Activated T-cell treated with anti-CD3 and anti-CD28 coated beads for 48 hours (primary cell): ENCODE measurements around the gene ATRNL1.
"Not testable (repeated sequence)": the region's sequence is repeated elsewhere in the genome, so short reads cannot be mapped to it uniquely, and the experiment has no call there.

Source experiments
- DNase-seq: peaks from one replicate; pipeline ENCODE4 v3.0.0-alpha.2; 2020; ENCODE audit warnings: low read depth

Gene ATRNL1

GRCh38 chr10:115417585-115418265 is 324.6 kb downstream of the ATRNL1 start:
- DNase-seq: no peak

DNA sequence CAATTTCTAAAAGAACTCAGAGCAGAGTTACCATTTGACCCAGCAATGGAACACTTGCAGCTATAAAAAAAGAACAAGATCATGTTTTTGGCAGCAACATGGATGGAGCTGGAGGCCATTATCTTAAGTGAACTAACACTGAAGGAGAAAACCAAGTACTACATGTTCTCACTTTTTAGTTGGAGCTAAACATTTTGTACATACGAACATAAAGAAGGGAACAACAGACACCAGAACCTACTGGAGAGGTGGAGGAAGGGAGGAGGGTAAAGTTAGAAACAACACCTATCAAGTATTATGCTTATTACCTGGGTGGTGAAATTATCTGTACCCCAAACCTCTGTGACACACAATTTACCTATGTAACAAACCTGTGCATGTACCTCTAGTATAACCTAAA is 329.5 kb downstream of the ATRNL1 start:
- no peak for DNase-seq

- DNase-seq: no peak
These were observed 334.4 kb downstream of the ATRNL1 start for GRCh38 chr10:115427611-115428010.

DNA sequence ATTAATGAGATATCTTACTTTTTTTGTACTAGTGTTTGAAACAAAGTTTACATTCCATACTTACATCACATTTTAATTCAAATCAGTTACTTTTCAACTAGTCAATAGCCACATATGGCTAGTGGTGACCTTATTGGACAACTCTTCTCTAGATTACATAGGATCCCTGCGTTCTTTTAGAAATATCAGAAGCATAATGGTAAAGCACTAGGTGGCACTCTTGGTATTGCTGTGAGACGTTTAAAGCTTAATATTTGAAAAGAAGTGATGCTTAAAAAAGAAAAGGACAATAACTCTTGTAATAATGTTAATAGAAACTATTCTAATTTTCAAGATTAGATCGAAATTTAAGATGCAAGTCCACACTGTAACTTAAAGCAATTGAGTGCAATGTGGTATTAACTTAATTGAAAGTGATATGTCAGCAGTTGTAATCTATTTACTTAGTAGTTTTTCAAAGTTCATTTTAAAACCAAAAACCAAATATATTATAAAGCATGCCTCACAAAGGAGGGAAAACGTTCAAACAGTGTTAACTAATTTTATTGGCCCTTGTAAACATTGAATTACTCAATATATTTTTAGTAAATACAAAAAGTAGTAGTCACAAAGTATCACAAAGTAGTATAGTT is 339.1 kb downstream of the ATRNL1 start:
- DNase-seq: no peak

DNA sequence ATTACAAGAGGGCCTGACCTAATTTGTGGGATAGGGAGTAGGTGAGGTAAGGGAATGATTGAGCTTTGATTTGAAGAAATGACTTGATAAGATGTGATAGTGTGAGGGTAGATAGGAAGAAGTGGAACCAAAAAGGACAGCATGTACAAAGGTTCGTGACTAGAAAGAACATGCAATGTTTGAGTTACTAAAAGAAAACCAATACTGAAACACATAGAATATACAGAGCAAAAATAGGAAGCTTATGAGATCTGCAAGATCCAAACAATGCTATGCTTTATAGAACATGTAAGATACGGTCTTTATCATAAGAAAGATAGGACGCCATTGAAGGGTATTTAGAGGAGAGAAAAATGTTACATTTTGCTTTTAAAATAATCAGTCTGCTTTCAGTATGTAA is 343.8 kb downstream of the ATRNL1 start:
- DNase-seq: no peak

- DNase-seq: no peak
These were observed 348.9 kb downstream of the ATRNL1 start for GRCh38 chr10:115441907-115442545.

DNA sequence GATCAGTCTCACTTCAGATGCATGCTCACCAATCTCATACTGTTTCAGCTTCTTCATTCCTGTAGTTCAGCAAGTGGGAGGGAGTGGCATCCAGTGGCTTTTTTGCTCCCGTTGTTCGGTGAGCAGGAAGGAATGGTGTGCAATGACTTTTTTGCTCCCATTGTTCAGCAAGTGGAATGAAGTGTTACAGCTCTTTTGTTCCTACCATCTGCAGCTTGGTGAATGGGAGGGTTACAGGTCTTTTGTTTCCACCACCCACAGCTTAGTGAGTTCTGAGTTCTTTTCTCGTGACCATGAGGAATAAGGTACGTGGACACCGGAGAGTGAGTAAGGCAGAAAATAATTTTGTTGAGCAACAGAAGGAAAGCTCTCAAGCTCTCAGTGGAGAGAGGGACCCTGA is 363.6 kb downstream of the ATRNL1 start:
- no peak for DNase-seq

DNA sequence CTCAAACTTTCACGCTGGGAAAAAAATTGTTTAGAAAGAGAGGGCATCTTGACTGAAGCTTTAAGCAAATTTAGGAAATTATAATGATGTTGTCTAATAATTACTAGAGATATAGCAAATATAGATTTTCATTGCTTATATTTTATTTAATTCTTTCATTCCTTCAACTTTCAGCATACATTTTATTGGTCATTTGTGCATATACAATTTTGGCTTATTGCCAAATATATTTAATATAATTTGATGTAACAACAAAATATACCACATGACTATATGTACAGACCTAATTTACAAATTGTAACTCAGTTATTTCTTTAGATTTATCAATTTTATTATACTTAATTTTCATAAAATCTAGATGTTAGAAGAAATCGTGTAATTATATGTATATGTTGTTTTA is 390.1 kb downstream of the ATRNL1 start:
- DNase-seq: no peak

DNA sequence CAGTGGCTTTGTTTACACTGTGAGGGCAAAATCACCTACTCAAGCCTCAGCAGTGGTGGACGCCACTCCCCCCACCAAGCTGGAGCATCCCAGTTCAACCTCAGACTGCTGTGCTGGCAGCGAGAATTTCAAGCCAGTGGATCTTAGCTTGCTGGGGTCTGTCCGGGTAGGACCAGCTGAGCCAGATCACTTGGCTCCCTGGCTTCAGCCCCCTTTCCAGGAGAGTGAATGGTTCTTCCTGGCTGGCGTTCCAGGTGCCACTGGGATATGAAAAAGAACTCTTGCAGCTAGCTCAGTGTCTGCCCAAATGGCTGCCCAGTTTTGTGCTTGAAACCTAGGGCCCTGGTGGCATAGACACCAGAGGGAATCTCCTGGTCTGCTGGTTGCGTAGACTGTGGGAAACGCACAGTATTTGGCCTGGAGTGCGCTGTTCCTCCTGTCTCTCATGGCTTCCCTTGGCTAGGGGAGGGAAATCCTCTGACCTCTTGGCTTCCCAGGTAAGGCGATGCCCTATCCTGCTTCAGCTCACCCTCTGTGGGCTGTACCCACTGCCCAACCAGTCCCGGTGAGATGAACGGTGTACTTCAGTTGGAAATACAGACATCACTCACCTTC is 398.5 kb downstream of the ATRNL1 start:
- no peak for DNase-seq

DNA sequence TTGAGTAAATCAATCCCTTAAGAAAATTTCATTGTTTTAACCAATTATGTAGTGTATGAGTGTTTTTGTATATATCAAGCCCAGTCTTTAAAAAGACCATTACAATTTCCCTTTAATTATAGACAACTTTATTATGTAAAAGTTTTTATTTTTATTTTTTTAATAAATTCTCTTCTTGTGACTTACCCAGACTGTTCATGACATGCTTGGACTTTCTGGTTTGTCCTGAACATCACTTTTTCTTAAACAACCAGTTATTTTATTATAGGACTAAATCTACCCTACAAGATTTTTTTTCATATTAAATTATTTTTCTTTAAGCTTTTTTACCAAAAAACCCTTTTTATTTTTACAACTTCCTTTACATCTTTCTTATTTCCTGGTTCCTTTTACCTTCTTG is 410.4 kb downstream of the ATRNL1 start:
- no peak for DNase-seq

DNA sequence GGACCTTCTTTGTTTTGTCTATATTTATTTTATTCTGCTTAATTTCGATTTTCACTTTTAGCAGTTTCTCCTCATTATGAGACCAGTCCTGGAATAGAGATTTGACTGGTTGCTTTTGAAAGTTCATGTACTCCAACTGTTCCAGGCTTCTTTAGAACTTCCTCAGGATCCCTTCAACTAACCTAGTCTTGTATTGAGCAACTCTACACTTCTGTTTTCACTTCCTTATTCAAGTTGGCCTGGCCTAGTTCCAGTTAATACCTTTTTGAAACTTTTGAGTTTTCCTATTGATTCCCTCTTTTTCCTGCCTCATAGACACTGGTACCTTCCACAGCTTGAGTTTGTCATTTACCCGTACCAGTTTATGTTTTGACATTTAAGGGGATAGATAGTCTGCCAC is 421.7 kb downstream of the ATRNL1 start:
- no peak for DNase-seq

GRCh38 chr10:115525141-115525540 is 432.0 kb downstream of the ATRNL1 start:
- DNase-seq: no peak

DNA sequence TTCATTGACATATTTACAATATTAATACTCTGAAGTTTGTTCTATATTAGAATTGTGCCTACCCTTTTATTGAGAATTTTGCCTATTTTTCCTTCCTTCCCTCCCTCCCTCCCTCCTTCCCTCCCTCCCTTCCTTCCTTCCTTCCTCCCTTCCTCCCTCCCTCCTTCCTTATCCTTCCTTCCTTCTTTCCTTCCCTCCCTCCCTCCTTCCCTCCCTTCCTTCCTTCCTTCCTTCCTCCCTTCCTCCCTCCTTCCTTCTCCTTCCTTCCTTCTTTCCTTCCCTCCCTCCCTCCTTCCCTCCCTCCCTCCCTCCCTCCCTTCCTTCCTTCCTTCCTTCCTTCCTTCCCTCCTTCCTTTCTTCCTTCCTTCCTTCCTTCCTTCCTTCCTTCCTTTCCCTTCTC is 434.5 kb downstream of the ATRNL1 start:
- DNase-seq: not testable (repeated sequence)

- not testable (repeated sequence) for DNase-seq
These were observed 443.2 kb downstream of the ATRNL1 start for GRCh38 chr10:115536401-115536800.

DNA sequence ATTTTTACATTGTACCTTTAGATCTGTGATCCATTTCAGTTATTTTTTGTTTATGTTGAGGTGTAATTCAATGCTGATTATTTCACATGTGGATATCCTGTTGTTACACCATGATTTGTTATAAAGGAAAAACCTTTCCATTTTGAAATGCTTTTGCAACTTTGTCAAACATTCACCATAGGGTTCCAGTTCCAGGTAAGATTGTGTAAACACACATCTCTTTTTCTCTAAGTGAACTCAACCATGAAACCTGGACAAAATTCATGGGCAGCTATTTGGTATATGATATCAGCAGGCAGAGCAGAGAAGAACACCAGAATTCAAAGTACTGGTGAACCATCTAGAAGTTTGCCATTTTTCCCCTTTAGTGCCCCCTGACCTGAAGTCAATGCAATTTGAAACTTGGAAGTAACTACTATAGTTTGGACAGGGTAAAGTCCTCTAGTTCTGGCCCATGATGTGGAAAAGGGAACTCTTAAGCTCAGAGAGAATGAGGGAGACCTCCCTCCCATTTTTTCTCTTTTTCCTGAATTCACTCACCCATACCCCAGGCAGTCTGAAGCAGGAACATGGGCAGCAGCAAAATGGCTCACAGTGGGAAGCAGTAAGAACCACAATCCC is 446.1 kb downstream of the ATRNL1 start:
- no peak for DNase-seq

DNA sequence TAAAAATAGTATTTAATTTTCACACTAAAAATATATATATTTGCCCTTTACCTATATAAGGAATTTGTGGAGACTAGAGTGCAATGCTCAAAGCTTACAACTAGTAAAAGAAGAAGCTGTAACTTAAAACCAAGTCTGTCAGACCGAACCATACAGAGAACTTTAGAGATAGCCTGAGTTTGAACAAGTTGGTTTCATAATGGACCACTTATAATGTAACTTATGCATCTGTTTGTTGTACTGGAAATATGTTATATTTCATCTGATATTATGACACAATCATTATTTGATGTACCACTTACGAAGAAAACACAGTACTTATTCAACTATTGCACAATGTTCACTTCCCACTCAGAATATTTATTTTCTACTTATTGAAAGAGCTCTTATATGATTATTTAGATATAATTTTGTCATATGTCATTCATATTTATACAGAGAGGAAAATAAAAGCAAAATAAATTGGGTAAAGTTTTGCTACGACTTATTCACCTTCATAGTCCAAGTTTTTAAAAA is 462.8 kb downstream of the ATRNL1 start:
- no peak for DNase-seq

GRCh38 chr10:115558252-115558651 is 465.1 kb downstream of the ATRNL1 start:
- DNase-seq: no peak

GRCh38 chr10:115566867-115567266 is 473.7 kb downstream of the ATRNL1 start:
- DNase-seq: no peak

GRCh38 chr10:115572740-115573455 is 479.7 kb downstream of the ATRNL1 start:
- DNase-seq: no peak

DNA sequence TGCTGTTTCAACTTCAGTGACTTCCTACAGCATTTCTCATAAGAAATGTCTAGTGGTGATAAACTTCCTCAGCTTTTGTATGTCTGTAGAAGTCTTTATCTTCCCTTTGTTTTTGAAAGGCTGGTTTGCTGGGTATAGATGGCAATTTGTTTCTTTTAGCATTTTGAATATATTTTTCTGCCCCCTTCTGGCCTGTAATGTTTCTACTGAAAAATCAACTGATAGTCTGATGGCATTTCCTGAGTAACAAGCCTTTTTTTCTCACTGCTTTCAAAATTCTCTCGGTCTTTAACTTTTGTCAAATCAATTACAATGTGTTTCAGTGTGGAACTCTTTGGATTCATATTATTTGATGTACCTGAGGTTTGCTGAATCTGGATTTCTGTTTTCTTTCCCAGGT is 487.1 kb downstream of the ATRNL1 start:
- DNase-seq: no peak

DNA sequence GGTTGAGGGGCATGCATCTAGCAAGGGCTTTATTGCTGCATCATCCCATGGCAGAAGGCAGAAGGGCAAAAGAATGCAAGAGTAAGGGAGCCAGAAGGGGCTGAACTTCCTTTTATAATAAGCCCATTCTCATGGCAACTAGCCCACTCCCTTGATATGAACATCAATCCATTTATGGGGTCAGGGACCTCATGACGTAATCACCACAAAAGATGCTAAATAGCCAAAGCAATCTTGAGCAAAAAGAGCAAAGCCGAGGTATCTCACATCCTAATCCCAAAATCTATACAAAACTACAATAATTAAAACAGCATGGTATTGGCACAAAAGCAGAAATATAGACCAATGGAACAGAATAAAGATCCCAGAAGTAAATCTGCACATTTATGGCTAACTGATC is 499.9 kb downstream of the ATRNL1 start:
- no peak for DNase-seq

DNA sequence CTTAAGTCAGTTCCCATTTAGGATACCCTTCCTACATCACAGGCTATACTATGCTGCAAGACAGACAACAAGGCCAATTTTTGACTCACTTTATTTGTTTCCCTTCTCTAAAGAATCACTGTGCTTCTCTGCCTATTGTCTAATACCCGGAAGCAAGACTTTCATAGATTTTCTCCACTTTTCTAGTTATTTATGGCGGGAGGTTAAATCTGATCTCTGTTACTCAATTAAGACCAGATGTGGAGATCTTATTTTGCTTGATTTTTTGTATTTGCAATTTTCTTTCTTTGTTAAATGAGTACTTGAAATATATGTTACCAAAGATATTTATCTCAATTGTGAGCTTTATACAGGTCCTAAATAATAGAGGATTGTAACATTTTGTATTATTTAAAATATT is 511.5 kb downstream of the ATRNL1 start:
- no peak for DNase-seq
